SIG-M5 treated with dmso at 0.1 percent for 504 hours (cell line): ENCODE data around the gene PEX11G.

Experiments
- DNase-seq: peaks from one replicate; lab custom pipeline; 2025; ENCODE audit not compliant: unreplicated experiment; lab: John Stamatoyannopoulos, UW

Gene PEX11G

DNA sequence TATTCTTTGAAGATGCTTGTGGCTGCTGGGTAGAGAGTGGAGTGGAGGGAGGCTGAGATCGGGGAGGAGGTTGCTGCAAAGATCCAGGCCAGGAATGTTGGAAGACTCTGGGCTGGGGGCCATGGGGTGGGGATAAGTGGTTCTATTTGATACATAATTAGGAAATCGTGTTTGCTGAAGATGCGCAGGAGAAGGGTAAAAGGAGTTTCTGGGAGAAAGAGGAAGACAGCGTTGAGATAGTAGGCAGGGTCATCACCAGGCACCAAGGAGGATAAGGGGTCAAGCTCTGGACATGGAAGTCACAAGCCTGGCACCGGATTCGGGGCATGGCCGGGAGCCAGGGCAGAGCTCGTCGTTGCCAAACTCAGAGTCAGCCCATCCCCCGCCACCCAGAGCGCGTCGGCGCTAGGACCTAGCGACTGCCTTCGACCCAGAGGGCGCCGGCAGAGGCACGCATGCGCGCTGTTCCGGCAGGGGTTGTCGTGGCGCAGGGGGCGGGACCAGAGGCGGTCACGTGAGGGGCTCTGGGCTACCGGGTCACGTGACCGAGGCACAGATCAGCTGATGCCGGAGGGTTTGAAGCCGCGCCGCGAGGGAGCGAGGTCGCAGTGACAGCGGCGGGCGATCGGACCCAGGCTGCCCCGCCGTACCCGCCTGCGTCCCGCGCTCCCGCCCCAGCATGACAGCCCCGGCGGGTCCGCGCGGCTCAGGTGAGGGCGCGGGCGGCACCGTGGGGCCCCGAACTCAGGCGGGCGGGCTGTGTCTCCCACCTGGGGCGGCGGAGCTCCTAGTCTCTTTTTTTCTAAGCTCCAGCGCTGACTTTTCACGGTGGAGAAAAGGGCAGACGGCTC lies 33.5 kb upstream of the PEX11G start, which contains the start of gene MCOLN1:
MCOLN1 (plus strand) TSS at position 553 of the 851 bp plus-strand sequence; CDS start at position 680, 127 bp downstream.
- peak; percentile 93 for DNase-seq

DNA sequence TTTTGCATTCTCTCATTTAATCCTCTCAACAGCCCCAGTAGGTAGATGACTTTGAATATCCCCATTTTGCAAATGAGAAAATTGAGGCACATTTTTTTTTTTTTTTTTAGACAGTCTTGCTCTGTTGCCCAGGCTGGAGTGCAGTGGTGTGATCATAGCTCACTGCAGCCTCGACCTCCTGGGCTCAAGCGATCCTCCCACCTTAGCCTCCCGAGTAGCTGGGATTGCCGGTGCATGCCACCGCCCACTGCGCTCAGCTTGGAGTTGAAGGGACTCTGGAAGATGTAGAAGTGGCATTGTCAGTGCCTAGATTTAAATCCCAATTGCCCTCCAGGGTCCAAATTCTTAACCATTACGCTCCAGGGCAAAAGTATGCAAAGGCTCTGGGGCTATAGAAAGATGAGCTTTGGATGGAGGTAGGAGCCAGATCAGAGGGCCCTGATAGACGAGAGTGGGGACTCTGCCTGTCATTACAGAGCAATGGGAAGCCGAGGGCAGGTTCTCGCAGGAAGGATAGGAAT lies 32.8 kb upstream of the PEX11G start:
- no peak for DNase-seq

DNA sequence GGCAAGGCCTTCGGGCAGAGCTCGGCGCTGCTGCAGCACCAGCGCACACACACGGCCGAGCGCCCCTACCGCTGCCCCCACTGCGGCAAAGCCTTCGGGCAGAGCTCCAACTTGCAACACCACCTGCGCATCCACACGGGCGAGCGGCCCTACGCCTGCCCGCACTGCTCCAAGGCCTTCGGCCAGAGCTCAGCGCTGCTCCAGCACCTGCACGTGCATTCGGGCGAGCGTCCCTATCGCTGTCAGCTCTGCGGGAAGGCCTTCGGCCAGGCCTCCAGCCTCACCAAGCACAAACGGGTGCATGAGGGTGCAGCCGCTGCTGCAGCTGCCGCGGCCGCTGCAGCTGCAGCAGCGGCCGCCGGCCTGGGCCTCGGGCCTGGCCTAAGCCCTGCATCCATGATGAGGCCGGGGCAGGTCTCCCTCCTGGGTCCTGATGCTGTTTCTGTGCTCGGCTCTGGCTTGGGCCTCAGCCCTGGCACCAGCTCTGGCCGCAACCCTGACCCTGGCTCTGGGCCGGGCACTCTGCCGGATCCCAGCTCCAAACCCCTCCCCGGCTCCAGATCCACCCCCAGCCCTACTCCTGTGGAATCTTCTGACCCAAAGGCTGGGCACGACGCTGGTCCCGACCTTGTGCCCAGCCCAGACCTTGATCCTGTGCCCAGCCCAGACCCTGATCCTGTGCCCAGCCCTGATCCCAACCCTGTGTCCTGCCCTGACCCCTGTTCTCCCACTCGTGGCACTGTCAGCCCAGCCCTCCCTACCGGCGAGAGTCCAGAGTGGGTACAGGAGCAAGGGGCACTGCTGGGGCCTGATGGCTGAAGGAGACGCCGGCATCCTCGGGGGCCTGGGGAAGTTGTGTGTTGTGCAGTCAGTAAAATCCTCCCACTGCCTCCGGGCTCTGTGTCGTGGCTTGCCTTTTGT lies 31.6 kb upstream of the PEX11G start:
- no peak for DNase-seq

DNA sequence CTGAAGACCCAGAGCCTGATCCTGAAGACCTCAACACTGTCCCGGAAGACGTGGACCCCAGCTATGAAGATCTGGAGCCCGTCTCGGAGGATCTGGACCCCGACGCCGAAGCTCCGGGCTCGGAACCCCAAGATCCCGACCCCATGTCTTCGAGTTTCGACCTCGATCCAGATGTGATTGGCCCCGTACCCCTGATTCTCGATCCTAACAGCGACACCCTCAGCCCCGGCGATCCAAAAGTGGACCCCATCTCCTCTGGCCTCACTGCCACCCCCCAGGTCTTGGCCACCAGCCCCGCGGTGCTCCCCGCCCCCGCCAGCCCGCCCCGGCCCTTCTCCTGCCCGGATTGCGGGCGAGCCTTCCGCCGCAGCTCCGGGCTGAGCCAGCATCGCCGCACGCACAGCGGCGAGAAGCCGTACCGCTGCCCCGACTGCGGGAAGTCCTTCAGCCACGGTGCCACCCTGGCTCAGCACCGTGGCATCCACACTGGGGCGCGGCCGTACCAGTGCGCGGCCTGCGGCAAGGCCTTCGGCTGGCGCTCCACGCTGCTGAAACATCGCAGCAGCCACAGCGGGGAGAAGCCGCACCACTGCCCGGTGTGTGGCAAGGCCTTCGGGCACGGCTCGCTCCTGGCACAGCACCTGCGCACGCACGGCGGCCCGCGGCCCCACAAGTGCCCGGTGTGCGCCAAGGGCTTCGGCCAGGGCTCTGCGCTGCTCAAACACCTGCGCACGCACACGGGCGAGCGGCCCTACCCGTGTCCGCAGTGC lies 30.7 kb upstream of the PEX11G start:
- no peak for DNase-seq

DNA sequence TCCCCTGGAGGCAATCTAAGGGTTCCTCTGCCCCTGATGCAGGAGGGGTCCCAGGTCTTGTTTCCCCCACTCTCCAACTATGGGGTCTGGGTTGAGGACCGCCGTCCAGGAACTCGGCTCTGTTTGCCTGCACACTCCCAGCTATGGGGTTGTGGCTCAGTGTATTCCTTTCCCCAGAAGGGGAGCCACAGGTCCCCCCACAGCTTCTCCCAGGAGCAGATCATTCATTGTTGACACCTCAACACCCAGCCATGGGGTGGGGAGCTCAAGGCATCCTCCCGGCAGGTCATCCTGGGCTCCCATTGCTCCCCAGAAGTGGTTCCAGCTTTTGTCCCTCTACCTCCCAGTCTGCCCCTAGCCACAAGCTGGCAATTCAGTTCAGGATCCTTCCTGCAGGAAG lies 28.0 kb upstream of the PEX11G start:
- DNase-seq, result no peak

DNA sequence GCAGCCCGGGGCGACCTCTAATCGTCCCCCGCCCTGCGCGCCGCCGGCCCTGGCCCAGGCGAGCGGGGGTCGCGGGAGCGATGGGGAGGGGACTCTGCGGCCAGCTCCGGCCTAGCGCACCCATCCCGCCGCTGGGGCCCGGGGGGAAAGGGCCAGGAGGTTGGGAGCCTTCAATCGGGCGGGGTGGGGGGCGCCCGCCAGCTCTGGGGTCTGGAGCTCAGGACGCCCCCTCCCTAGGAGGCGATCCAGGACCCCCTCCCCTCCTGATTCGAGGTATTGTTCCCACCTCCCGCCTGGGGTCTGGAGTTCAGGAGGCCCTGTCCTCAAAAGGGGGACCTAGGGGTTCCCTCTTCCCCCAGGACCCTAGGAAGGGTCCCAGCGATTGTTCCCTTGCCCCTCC lies 27.5 kb upstream of the PEX11G start:
- DNase-seq, result no peak

DNA sequence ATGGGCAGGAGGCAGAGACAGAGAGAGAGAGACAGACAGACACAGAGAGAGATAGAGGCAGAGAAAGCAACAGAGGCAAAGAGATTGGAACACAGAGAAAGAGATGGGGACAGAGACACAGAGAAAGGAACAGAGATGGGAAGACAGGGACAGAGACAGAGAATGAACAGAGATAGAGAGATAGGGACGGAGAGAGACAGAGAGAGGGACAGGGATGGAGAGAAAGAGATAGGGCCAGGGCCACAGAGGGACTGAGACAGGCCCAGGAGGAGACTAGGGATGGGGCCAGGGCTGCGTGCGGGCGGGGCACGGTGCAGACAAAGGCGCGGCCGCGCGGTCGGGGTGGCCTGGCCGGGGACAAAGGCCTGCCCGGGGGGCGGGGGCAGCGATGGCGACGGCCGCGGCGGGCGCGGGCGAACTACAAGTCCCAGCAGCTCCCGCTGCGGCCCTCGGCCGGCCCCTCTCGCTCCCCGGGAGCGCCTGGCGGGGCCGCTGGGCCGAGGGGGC lies 26.9 kb upstream of the PEX11G start, which contains the start of gene ZNF358:
ZNF358 (plus strand) TSS at position 459 of the 507 bp plus-strand sequence. CDS start 3,140 bp downstream, outside the sequence.
- DNase-seq, result peak; percentile 28

DNA sequence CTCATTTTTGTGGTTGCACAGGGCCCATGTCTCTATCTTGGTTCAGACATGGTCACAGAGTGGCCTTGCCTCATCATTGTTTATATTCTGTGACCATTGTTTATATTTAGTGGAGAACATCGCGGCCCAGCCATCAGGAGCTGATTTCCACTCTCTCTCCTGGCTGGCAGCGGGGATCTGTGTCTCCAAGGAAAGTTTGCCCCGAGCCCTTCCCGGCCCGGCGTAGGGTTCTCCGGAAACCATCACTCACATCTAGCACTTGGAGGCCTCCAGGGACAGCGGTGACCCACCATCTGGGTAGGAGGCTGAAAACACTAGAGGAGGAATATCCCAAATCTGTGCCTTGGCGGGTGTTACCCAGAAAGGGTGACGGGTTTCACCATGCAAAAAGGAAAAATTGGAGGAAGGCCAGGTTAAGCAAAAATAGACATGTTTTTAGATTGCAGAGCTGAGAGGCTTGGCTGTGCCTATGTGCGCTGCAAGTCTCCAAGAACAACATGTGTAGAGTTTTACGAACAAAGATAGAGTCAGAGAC lies 26.3 kb upstream of the PEX11G start:
- DNase-seq, result no peak

DNA sequence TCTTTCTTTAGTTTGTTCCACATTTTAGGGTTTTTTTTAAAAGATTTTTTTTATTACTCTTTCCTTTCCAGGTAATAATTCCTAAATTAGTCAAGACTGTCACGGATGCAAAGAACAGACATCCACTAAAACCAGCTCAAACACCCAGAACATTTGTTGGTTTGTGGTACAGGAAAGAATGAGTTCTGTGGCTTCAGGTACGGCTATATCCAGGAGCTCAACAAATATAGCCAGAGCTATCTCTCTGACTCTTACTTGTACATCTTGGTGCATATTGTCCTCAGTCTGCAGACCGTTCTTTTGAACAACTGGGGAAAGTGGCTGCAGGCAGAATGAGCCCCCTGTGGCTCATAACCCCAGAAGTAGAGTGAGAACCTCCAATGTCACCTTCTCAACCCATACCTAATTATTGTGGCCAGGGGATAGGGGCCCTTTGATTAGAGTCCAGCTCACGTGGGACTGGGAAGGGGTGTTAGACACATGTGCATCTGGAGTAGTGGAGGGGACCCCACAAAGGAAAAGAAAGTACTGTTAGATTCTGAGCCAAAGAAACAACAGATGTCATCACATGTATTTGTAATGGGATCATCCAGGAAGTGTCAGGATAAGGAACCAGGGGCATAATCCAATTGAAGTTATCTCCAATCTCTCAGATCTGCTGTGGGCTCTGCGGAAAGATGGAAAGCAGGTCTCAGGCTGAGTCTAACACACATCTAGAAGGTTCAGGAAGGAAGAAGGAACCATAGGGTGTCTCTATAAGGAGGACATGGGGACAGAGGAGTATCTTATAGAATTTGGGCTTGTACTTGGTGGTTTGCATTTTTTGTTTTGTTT lies 25.2 kb upstream of the PEX11G start:
- DNase-seq, result no peak

DNA sequence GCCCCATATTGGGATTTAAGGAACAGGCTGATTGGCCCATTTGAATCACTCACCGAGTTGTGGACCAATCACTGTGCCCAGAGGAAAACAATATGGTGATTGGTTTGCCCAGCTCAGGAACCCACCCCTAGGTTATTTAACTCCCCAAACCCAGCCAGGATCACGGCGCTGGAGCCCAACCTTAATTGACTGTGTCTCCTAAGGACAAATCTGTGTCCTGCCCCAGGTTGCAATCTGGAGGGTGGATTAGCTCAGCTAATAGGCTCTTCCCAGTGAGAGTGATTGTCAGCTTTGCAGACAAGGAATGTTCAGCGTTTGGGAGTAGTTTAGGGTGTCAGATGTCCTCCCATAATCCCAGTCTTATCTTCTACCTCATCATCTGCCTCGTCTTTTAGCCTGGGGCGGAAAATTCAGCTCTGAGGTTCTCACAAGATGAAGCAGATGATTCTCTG lies 23.6 kb upstream of the PEX11G start:
- no peak for DNase-seq

DNA sequence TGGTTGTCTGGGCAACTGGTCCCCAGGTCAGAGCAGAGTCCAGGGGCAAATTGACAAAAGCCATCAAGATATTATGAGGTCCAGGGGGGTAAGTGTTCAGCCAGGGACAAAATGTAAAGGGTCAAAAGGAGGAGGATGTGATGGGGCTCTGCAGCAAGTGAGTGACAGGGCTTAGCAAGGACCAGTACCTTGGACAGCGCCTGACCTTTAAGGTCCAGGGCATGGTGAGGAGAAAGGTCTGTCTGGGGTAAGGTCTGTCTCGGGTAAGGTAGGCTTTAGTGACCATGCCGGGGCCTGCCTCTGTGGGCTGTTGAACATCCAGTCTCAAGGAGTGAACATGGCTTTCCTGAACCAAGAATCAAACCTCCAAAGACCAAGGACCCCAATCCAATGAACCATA lies 20.8 kb upstream of the PEX11G start:
- DNase-seq, result no peak

DNA sequence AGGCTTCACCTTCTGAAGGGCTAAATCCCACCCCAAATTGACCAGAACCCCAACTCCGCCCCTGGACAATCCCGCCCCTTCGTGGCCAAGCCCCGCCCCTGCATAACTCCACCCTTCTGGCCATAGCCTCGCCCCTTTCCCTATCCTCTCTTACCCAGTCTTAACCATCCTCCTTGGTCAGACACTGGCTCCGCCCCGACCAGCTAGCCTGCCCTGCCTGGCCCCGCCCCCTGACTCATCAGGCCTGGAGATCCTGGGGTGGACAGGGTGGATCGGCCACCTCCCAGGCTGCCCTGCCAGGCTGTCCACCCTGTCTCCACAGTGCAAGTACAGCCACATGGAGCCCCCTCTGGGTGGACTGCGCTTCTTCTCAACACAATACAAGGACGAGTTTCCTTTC lies 19.0 kb upstream of the PEX11G start:
- DNase-seq, result peak; percentile 39

DNA sequence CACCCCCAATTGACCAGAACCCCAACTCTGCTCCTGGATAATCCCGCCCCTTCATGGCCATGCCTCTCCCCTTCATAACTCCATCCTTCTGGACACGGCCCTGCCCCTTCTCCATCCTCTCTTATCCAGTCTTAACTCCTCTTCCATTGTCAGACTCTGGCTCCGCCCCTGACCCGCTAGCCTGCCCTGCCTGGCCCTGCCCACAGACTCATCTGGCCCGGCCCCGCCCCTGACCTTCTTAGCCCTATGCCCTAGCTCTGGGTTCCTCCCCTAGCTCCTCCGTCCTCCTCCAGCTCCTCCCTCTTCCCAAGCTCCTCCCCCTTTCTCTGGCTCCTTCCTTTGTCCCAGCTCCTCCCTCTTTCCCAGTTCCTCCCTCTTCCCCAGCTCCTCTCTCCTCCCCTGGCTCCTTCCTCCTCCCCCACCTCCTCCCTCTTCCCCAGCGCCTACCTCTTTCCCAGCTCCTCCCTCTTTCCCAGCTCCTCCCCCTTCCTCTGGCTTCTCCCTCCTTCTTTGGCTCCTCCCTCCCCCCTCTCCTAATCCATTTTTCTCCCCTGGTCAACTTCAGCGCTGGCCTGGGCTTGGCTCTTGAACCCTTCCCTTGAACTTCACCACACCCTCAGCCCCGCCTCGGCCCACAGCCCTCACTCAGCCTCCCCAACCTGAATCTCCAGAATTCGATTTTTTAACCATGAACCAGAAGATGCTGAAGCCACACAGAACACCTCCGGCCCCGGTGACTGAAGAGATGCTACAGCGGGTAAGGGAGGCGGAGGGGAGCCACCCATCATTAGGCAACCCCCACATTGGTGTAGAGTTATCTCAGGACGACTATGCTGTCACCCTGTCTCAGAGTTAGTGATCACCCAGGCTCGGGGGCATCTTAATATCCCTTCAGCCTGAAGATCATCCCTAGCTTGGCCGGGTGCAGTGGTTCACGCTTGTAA lies 17.8 kb upstream of the PEX11G start:
- DNase-seq, result peak; percentile 73

DNA sequence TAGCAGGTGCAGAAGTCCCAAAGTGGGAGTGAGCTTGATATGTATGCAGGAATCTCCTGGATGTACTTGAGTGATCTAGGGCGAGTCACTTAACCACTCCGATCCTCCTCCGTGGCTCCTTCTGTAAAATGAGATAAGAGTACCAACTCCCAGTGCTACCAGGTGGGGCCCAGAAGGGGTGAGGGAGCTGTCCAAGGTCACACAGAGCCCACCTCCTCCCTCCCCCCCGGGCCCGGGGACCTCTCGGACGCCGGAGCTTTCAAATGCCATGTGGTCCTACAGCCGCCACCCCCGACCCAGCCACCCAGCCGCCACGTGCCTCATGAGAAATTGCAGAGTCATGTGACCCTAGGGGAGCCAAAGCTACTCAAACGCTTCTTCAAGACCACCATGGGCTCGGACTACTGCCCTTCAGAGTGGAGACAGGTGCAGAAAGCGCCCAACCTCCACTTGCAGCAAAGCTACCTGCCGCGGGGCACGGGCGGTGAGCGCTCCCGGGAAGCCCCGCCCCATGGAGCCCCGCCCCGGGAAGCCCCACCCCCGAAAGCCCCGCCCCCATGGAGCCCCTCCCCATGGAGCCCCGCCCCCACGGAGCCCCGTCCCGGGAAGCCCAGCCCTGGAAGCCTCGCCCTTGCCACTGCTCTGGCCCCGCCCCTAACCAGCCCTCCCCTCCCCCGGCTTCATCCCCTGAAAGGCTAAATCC lies 17.0 kb upstream of the PEX11G start:
- DNase-seq, result no peak

DNA sequence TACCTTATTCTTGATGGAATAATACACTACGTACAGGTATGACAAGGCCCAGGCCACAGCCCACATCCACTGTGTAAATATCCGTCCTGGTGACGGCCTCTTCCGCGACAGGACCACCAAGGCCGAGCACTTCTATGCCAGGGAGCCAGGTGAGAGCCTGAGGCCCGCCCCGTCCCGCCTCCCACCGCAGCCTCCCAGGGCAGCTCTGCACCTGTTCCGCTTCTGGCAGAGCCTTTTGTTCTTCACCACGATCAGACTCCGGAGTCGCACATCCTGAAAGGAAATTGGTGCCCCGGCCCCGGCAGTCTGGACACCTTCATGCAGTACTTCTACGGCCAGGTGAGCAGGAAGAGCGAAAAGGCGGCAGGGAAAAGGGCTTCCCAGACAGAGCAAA lies 16.4 kb upstream of the PEX11G start:
- DNase-seq, result no peak

DNA sequence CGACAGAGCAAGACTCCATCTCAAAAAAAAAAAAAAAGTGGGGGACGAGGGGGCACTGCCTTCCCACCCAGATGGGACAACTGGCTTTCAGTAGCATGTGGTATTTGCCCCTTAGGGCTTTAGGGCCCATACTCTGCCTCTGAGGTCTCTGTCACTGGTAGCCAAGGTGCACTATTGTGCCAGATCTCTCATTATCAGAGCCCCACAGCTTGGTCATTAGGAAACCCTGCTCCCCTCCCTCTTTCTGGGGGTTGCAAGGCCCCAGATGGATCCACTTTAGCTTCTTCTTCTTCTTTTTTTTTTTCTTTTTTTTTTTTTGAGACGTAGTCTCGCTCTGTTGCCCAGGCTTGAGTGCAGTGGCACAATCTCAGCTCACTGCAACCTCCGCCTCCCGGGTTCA lies 15.8 kb upstream of the PEX11G start:
- DNase-seq, result no peak

DNA sequence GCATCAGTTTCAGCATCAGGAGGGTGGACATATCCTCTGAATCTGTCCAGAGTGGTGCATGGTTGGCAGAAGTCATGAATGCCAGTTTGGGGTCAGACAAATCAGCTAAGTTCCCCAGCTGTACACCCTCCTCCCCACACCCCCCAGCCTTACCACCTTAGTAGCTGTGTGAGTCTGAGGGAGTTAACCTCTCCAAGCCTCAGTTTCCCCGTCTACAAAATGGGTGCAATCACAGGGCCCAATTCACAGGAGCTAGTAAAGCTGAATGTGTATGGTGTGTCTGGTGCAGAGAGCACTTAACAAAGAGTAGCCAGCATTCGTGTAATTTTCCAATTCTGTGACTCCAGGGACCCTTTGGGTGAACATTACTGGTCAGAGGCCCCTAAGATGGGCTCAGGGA lies 13.7 kb upstream of the PEX11G start:
- DNase-seq, result no peak
